Left ventricle myocardium inferior (tissue), 1 donor: ENCODE results near the gene FAM149A. TPM values are rescaled to one million over a fixed set of nuclear protein-coding genes. Genes with fewer than 3 reads are reported as not detected.

ENCODE experiments used
- DNase-seq: peaks from one replicate; pipeline ENCODE4 v3.0.0-alpha.2; 2020
- H3K27ac ChIP-seq: fragments of 200-600 bp; replicated peaks from 2 replicates; pipeline ENCODE4 v1.8.0; 2021
- H3K27me3 ChIP-seq: fragments of 200-600 bp; 2 replicates; pipeline ENCODE4 v1.8.0; 2021; ENCODE audit warnings: low read depth
- H3K36me3 ChIP-seq: fragments of 200-600 bp; 2 replicates; pipeline ENCODE4 v1.8.0; 2021
- H3K4me1 ChIP-seq: fragments of 200-600 bp; 2 replicates; pipeline ENCODE4 v1.8.0; 2021
- H3K4me3 ChIP-seq: fragments of 200-600 bp; 2 replicates; pipeline ENCODE4 v1.8.0; 2021; ENCODE audit warnings: mild to moderate bottlenecking, moderate library complexity
- H3K9me3 ChIP-seq: fragments of 200-600 bp; replicated peaks from 2 replicates; pipeline ENCODE4 v1.8.0; 2021
- CTCF ChIP-seq: fragments of 200-600 bp; IDR thresholded peaks from 2 replicates; pipeline ENCODE4 v1.8.0; 2021; ENCODE audit warnings: antibody characterized with exemption, mild to moderate bottlenecking, borderline replicate concordance
- intact Hi-C: fragments of 100-400 bp; cut with micrococcal nuclease; formaldehyde crosslinking; loops from one replicate; pipeline ENCODE4 v1.11.0; 2022
- total RNA-seq: library from RNA; stranded (reverse); fragmentation: NEBNext Ultra II Directional; extraction: Animal tissue kit (Norgen Biotek cat#: 25700); gene quantifications from one replicate; pipeline ENCODE4 v1.2.1, GENCODE V29; 2021
- donor health status: DM: no; HTN: yes; CAD: no; lungs with severe emphysema.

Gene FAM149A
- total RNA-seq, 1 donor from 2014 or later: 12.2 TPM

- Histone ChIP-seq H3K4me1 (peaks cover 10% of the 10 kb centered on the region), H3K4me3 (peak overlapping the region; percentile 69), H3K9me3 (no peaks in the 10 kb centered on the region), H3K27ac (no peak overlapping the region), H3K27me3 (peaks cover 37% of the 10 kb centered on the region), H3K36me3 (no peaks in the 10 kb centered on the region)
- no peak for TF ChIP-seq CTCF
- intact Hi-C loops: no loop called here
- no peak for DNase-seq
Observed at GRCh38 chr4:186105647-186106321, 1.3 kb downstream of the FAM149A start.

- Histone ChIP-seq H3K4me1 (peaks cover 10% of the 10 kb centered on the region), H3K27ac (no peak overlapping the region), H3K36me3 (no peaks in the 10 kb centered on the region), H3K27me3 (peaks cover 37% of the 10 kb centered on the region), H3K9me3 (no peaks in the 10 kb centered on the region), H3K4me3 (no peak overlapping the region)
- intact Hi-C loops: no loop called here
- no peak for DNase-seq
- no peak for TF ChIP-seq CTCF
Observed at GRCh38 chr4:186107947-186108346, 3.4 kb downstream of the FAM149A start.

GRCh38 chr4:186108391-186108790 is 3.9 kb downstream of the FAM149A start:
- Histone ChIP-seq H3K27me3 (peaks cover 33% of the 10 kb centered on the region), H3K27ac (no peak overlapping the region), H3K4me1 (peaks cover 10% of the 10 kb centered on the region), H3K9me3 (no peaks in the 10 kb centered on the region), H3K4me3 (no peak overlapping the region), H3K36me3 (no peaks in the 10 kb centered on the region)
- no peak for TF ChIP-seq CTCF
- no peak for DNase-seq
- intact Hi-C loops: no loop called here

- peaks cover 25% of the 10 kb centered on the region for H3K27me3 ChIP-seq
- no peak overlapping the region for H3K27ac ChIP-seq
- H3K9me3 ChIP-seq: no peaks in the 10 kb centered on the region
- intact Hi-C loops: no loop called here
- H3K4me3 ChIP-seq: no peak overlapping the region
- no peak for TF ChIP-seq CTCF
- H3K4me1 ChIP-seq: peaks cover 10% of the 10 kb centered on the region
- DNase-seq: no peak
- no peaks in the 10 kb centered on the region for H3K36me3 ChIP-seq
Observed at GRCh38 chr4:186109245-186109644, 4.7 kb downstream of the FAM149A start.

GRCh38 chr4:186116697-186117096 is 12.2 kb downstream of the FAM149A start:
- TF ChIP-seq CTCF: no peak
- Histone ChIP-seq H3K36me3 (no peaks in the 10 kb centered on the region), H3K4me3 (peak overlapping the region; percentile 42), H3K4me1 (no peaks in the 10 kb centered on the region), H3K27me3 (peaks cover 28% of the 10 kb centered on the region), H3K9me3 (no peaks in the 10 kb centered on the region), H3K27ac (no peak overlapping the region)
- DNase-seq: no peak
- intact Hi-C loops: no loop called here
